Measurements from ENCODE around the gene METTL21C.

GRCh38 chr13:102702965-102703725 is 8.3 kb upstream of the METTL21C start:
- TF ChIP-seq CTCF (IDR thresholded peaks at IDR 0.05) (no peak), POLR2AphosphoS5 (IDR thresholded peaks at IDR 0.05) (no peak), POLR2A (IDR thresholded peaks at IDR 0.05) (no peak)
